GM12891 (cell line): Measurements from ENCODE around the gene ZNF484.

Experiments
- PAX5 ChIP-seq: IDR thresholded peaks from 2 replicates; pipeline ENCODE4 v1.6.1; 2011; ENCODE audit warnings: low read length, moderate library complexity, mild to moderate bottlenecking; ENCODE audit not compliant: insufficient read depth, severe bottlenecking
- POLR2A ChIP-seq: IDR thresholded peaks from 2 replicates; pipeline ENCODE4 v1.6.1; 2011; ENCODE audit warnings: low read depth, low read length, control low read depth
- POLR2AphosphoS5 ChIP-seq: IDR thresholded peaks from 2 replicates; pipeline ENCODE4 v1.6.1; 2011; ENCODE audit warnings: low read depth, low read length, control low read depth
- SPI1 ChIP-seq: IDR thresholded peaks from 2 replicates; pipeline ENCODE4 v1.6.1; 2011; ENCODE audit warnings: low read depth, low read length, control low read depth
- TAF1 ChIP-seq: IDR thresholded peaks from 2 replicates; pipeline ENCODE4 v1.6.1; 2011; ENCODE audit warnings: low read depth, low read length, control low read depth

DNA sequence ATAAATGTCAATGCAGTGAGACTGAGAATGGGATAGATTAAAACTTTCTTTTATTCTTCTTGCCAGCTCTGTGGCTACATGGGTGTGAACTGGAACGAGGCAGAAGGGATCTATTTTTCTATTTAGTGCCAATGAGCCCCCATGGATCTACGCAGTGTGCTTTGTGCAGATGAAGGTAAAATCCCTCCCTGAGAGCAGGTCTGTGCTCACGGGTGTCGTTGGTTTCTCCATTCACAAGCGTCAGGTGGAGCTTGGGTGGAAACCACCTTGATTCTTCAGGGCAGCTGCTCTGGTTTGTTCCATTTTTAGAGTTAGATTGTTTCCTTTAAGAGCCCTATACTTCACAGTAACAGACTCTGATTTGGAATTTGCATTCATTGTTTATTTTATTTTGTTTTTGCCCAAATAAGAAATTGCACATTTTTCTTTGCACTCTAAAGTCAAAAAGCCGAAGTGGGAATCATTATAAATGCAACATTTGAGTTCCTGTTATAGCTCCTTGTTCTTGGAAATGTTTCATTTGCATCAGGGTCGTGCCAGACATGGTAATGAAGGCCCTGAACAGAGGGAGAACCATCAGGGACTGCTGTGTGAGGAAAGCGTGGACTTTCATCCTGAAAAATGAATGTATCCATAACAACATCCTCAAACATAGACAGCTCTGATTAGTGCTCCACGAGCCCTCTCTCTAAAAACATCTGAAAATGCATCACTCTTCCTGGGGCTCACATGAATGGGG is 82.1 kb downstream of the ZNF484 start:
- no peak for TF ChIP-seq POLR2A
- TF ChIP-seq POLR2AphosphoS5 = no peak
- TF ChIP-seq TAF1 = no peak
- no peak for TF ChIP-seq SPI1
- no peak for TF ChIP-seq PAX5
